Smooth muscle cell (in vitro differentiated cells): ENCODE data around the gene IL1RAPL1. TPM values are rescaled to one million over a fixed set of nuclear protein-coding genes. Genes with fewer than 3 reads are reported as not detected.

Experiments
- DNase-seq: peaks from one replicate; lab custom pipeline; 2025; ENCODE audit not compliant: unreplicated experiment; lab: John Stamatoyannopoulos, UW
- H2AFZ ChIP-seq: fragments of 200-600 bp; sonication (generic); 2 replicates; pipeline ENCODE4 v1.6.0; 2016; ENCODE audit warnings: antibody characterized with exemption, low read depth, mild to moderate bottlenecking
- H3F3A ChIP-seq: fragments of 200-600 bp; sonication (generic); 2 replicates; pipeline ENCODE4 v1.6.0; 2017; ENCODE audit warnings: antibody characterized with exemption, low read depth
- H3K27ac ChIP-seq: fragments of 200-600 bp; sonication (generic); 2 replicates; pipeline ENCODE4 v1.5.1; 2016; ENCODE audit warnings: low read depth, mild to moderate bottlenecking
- H3K27me3 ChIP-seq: fragments of 200-600 bp; sonication (generic); 2 replicates; pipeline ENCODE4 v1.6.1; 2016; ENCODE audit warnings: low read depth, mild to moderate bottlenecking
- H3K36me3 ChIP-seq: fragments of 200-600 bp; sonication (generic); 2 replicates; pipeline ENCODE4 v1.5.1; 2016; ENCODE audit warnings: low read depth
- H3K4me1 ChIP-seq: fragments of 200-600 bp; sonication (generic); 2 replicates; pipeline ENCODE4 v1.5.1; 2016; ENCODE audit warnings: low read depth
- H3K4me2 ChIP-seq: fragments of 200-600 bp; sonication (generic); 2 replicates; pipeline ENCODE4 v1.6.0; 2016; ENCODE audit warnings: mild to moderate bottlenecking
- H3K4me3 ChIP-seq: fragments of 200-600 bp; sonication (generic); 2 replicates; pipeline ENCODE4 v1.5.1; 2016; ENCODE audit warnings: mild to moderate bottlenecking
- H3K79me2 ChIP-seq: fragments of 200-600 bp; sonication (generic); 2 replicates; pipeline ENCODE4 v1.6.0; 2016; ENCODE audit warnings: low read depth, mild to moderate bottlenecking
- H3K9ac ChIP-seq: fragments of 200-600 bp; sonication (generic); 2 replicates; pipeline ENCODE4 v1.6.0; 2016; ENCODE audit warnings: low read depth
- H3K9me3 ChIP-seq: fragments of 200-600 bp; sonication (generic); replicated peaks from 2 replicates; pipeline ENCODE4 v1.5.1; 2016; ENCODE audit warnings: low read depth
- H4K20me1 ChIP-seq: fragments of 200-600 bp; sonication (generic); 2 replicates; pipeline ENCODE4 v1.6.0; 2016; ENCODE audit warnings: low read depth
- WGBS: methylation state at CpG from one replicate; pipeline ENCODE4 v1.1.7; 2016; ENCODE audit warnings: low lambda C conversion rate; 5-methylcytosine and 5-hydroxymethylcytosine counted together
- polyA plus RNA-seq: library from polyadenylated mRNA; unstranded; fragments of >200 nt; fragmentation: Nextera tagmentation; extraction: Ambion mirVana; gene quantifications from 2 replicates; pipeline ENCODE4 v1.2.1, GENCODE V29; 2016
- total RNA-seq: library from RNA; depleted of rRNA; stranded (reverse); fragments of >200 nt; gene quantifications from 2 replicates; pipeline ENCODE4 v1.2.3, GENCODE V29; 2014
- TF ChIP-seq, protein P1 (sequence below): fragments of 200-600 bp; sonication (generic); IDR thresholded peaks from 2 replicates; pipeline ENCODE4 v1.5.1; 2017; ENCODE audit warnings: borderline replicate concordance, mild to moderate bottlenecking, antibody characterized with exemption; ENCODE audit not compliant: insufficient read depth, poor library complexity, severe bottlenecking

The IL1RAPL1 gene
- total and polyA plus RNA-seq, 2 experiments from 2014 or later: 0.04 TPM; not detected in 1

GRCh38 chrX:29419774-29420553, 832.7 kb downstream of the IL1RAPL1 start:
- H3K4me2 ChIP-seq: no peak overlapping the region
- no peaks in the 10 kb centered on the region for H3K9me3 ChIP-seq
- TF ChIP-seq, protein P1, sequence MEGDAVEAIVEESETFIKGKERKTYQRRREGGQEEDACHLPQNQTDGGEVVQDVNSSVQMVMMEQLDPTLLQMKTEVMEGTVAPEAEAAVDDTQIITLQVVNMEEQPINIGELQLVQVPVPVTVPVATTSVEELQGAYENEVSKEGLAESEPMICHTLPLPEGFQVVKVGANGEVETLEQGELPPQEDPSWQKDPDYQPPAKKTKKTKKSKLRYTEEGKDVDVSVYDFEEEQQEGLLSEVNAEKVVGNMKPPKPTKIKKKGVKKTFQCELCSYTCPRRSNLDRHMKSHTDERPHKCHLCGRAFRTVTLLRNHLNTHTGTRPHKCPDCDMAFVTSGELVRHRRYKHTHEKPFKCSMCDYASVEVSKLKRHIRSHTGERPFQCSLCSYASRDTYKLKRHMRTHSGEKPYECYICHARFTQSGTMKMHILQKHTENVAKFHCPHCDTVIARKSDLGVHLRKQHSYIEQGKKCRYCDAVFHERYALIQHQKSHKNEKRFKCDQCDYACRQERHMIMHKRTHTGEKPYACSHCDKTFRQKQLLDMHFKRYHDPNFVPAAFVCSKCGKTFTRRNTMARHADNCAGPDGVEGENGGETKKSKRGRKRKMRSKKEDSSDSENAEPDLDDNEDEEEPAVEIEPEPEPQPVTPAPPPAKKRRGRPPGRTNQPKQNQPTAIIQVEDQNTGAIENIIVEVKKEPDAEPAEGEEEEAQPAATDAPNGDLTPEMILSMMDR: no peak
- H3K79me2 ChIP-seq: no peaks in the 10 kb centered on the region
- no peaks in the 10 kb centered on the region for H4K20me1 ChIP-seq
- 32% methylated on average over 2 of the region's 2 CpGs for WGBS
- no peak overlapping the region for H3K4me3 ChIP-seq
- H3K4me1 ChIP-seq: no peaks in the 10 kb centered on the region
- H3K27me3 ChIP-seq: no peaks in the 10 kb centered on the region
- DNase-seq: no peak
- no peaks in the 10 kb centered on the region for H3K36me3 ChIP-seq
- no peak overlapping the region for H3K27ac ChIP-seq
- no peaks in the 10 kb centered on the region for H3F3A ChIP-seq
- H3K9ac ChIP-seq: no peak overlapping the region
- no peak overlapping the region for H2AFZ ChIP-seq

GRCh38 chrX:29422034-29422433, 834.8 kb downstream of the IL1RAPL1 start:
- no peak overlapping the region for H3K4me2 ChIP-seq
- no peaks in the 10 kb centered on the region for H3K4me1 ChIP-seq
- no peak for DNase-seq
- no peak overlapping the region for H3K4me3 ChIP-seq
- TF ChIP-seq, protein P1: no peak
- H3K9ac ChIP-seq: no peak overlapping the region
- H2AFZ ChIP-seq: no peak overlapping the region
- WGBS: 64% methylated on average over 3 of the region's 3 CpGs
- H3K79me2 ChIP-seq: no peaks in the 10 kb centered on the region
- no peaks in the 10 kb centered on the region for H3F3A ChIP-seq
- H3K9me3 ChIP-seq: no peaks in the 10 kb centered on the region
- no peaks in the 10 kb centered on the region for H3K36me3 ChIP-seq
- H4K20me1 ChIP-seq: no peaks in the 10 kb centered on the region
- no peak overlapping the region for H3K27ac ChIP-seq
- H3K27me3 ChIP-seq: no peaks in the 10 kb centered on the region

- no peaks in the 10 kb centered on the region for H3F3A ChIP-seq
- TF ChIP-seq, protein P1: no peak
- no peaks in the 10 kb centered on the region for H4K20me1 ChIP-seq
- H3K79me2 ChIP-seq: no peaks in the 10 kb centered on the region
- peaks cover 8% of the 10 kb centered on the region for H3K9me3 ChIP-seq
- H3K9ac ChIP-seq: no peak overlapping the region
- H3K4me2 ChIP-seq: no peak overlapping the region
- 69% methylated on average over 2 of the region's 2 CpGs for WGBS
- no peaks in the 10 kb centered on the region for H3K4me1 ChIP-seq
- no peak overlapping the region for H3K4me3 ChIP-seq
- no peak overlapping the region for H2AFZ ChIP-seq
- H3K36me3 ChIP-seq: no peaks in the 10 kb centered on the region
- DNase-seq: no peak
- no peak overlapping the region for H3K27ac ChIP-seq
- H3K27me3 ChIP-seq: no peaks in the 10 kb centered on the region
Measured at GRCh38 chrX:29431895-29432294, 844.6 kb downstream of the IL1RAPL1 start.

DNA sequence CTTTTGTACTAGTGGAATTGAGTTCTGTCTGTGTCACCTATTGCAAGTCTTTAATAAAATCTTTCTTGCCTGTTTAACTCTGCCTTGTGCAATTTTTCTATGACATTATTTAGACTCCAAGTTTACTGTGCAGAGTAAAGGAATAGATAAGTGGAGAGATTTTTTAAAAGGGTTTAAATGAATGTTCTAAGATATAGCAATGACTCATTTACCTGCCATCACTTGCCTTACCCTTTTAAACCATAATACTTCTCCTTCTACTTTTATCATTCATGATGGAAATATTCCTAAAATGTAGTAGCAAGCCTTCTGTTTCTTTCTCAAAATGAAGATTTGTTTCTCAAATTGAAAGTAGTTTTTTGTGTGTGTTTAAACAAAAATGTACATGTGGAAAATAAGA, 845.3 kb downstream of the IL1RAPL1 start:
- TF ChIP-seq, protein P1: no peak
- Histone ChIP-seq H3K79me2 (no peaks in the 10 kb centered on the region), H3K4me2 (no peak overlapping the region)

More for the DNA sequence above, 845.3 kb downstream of the IL1RAPL1 start:
- no peaks in the 10 kb centered on the region for H3K4me1 ChIP-seq
- H3K4me3 ChIP-seq: no peak overlapping the region
- H3F3A ChIP-seq: no peaks in the 10 kb centered on the region
- no peak for DNase-seq
- H3K36me3 ChIP-seq: no peaks in the 10 kb centered on the region
- no peaks in the 10 kb centered on the region for H4K20me1 ChIP-seq
- no peak overlapping the region for H3K9ac ChIP-seq
- H3K9me3 ChIP-seq: peaks cover 8% of the 10 kb centered on the region
- no peak overlapping the region for H2AFZ ChIP-seq
- no peaks in the 10 kb centered on the region for H3K27me3 ChIP-seq
- H3K27ac ChIP-seq: no peak overlapping the region
